Peyer's patch (tissue), 4 donors: ENCODE measurements around the gene MSH2.

ENCODE experiments used
- POLR2A ChIP-seq, 2 donors: fragments of 450-650 bp; IDR thresholded peaks; one replicate each; pipeline ENCODE4 v1.5.1; 2017; ENCODE audit warnings: antibody characterized with exemption in 2 of 2, mild to moderate bottlenecking in 2 of 2, moderate library complexity in 2 of 2
- TF ChIP-seq, protein P1 (sequence below), 6 experiments: fragments of 450-650 bp in 4 of 6; fragments of 200-600 bp in 2 of 6; sonication (generic) in 1 of 6; IDR thresholded peaks; one replicate each; pipeline ENCODE4 v1.5.1; 2017 to 2019; ENCODE audit warnings: antibody characterized with exemption in 6 of 6, mild to moderate bottlenecking in 3 of 6, moderate library complexity in 1 of 6

DNA sequence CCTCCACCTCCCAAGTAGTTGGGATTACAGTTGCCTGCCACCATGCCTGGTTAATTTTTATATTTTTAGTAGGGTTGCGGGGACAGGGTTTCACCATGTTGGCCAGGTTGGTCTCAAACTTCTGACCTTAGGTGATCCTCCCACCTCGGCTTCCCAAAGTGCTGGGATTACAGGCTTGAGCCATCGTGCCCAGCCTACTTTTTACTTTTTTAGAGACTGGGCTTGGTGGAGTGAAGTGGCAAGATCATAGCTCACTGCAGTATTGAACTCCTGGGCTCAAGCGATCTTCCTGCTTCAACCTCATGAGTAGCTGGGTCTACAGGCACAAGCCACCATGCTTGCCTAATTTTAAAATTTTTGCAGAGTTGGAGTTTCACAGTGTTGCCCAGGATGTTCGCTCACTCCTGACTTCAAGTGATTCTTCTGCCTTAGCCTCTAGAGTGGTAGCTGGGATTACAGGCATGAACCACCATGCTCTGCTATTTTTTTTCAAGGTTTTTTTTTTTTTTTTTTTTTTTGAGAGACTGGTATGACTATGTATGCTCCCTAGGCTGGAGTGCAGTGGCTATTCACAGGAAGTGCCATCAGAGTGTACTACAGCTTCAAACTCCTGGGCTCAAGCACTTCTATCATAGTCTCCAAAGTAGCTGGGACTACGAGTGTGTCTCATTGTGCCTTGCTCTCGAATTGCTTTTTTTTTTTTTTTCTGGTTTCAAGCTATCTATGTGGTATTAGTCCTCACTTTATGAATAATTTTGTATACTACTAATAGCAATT, 11.9 kb downstream of the MSH2 start:
- TF ChIP-seq, protein P1, sequence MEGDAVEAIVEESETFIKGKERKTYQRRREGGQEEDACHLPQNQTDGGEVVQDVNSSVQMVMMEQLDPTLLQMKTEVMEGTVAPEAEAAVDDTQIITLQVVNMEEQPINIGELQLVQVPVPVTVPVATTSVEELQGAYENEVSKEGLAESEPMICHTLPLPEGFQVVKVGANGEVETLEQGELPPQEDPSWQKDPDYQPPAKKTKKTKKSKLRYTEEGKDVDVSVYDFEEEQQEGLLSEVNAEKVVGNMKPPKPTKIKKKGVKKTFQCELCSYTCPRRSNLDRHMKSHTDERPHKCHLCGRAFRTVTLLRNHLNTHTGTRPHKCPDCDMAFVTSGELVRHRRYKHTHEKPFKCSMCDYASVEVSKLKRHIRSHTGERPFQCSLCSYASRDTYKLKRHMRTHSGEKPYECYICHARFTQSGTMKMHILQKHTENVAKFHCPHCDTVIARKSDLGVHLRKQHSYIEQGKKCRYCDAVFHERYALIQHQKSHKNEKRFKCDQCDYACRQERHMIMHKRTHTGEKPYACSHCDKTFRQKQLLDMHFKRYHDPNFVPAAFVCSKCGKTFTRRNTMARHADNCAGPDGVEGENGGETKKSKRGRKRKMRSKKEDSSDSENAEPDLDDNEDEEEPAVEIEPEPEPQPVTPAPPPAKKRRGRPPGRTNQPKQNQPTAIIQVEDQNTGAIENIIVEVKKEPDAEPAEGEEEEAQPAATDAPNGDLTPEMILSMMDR (IDR thresholded peaks at IDR 0.05): no peak
- TF ChIP-seq POLR2A (IDR thresholded peaks at IDR 0.05): no peak
